Lower lobe of right lung (tissue), 2 donors: ENCODE measurements around the gene HDAC4. TPM values are rescaled to one million over a fixed set of nuclear protein-coding genes. Genes with fewer than 3 reads are reported as not detected.

ENCODE experiments used
- ATAC-seq, 2 donors: fragments of 200-7000 bp; cut with Tn5 transposase; one replicate each; pipeline ENCODE4 v1.9.1; 2020 to 2022; ENCODE audit warnings: mild to moderate bottlenecking in 2 of 2, moderate library complexity in 2 of 2
- DNase-seq: peaks from one replicate; pipeline ENCODE4 v3.0.0-alpha.2; 2020
- H3K27ac ChIP-seq: fragments of 200-600 bp; one replicate; pipeline ENCODE4 v1.8.0; 2022
- H3K27me3 ChIP-seq: fragments of 200-600 bp; one replicate; pipeline ENCODE4 v1.8.0; 2022; ENCODE audit warnings: low read depth
- H3K36me3 ChIP-seq: fragments of 200-600 bp; one replicate; pipeline ENCODE4 v1.8.0; 2022; ENCODE audit warnings: mild to moderate bottlenecking
- H3K4me1 ChIP-seq: fragments of 200-600 bp; one replicate; pipeline ENCODE4 v1.8.0; 2022
- H3K4me3 ChIP-seq: fragments of 200-600 bp; one replicate; pipeline ENCODE4 v1.8.0; 2022; ENCODE audit warnings: mild to moderate bottlenecking
- H3K9me3 ChIP-seq: fragments of 200-600 bp; one replicate; pipeline ENCODE4 v1.8.0; 2022
- CTCF ChIP-seq: fragments of 200-600 bp; IDR thresholded peaks from one replicate; pipeline ENCODE4 v1.8.0; 2022; ENCODE audit warnings: antibody characterized with exemption, mild to moderate bottlenecking
- intact Hi-C: fragments of 100-400 bp; cut with DNase I; formaldehyde crosslinking; loops from one replicate; pipeline ENCODE4 v1.11.0; 2022
- total RNA-seq: library from RNA; stranded (reverse); fragmentation: NEBNext Ultra II Directional; extraction: Animal tissue kit (Norgen Biotek cat#: 25700); gene quantifications from one replicate; pipeline ENCODE4 v1.2.1, GENCODE V29; 2021
- donor health status: DM: no; HTN: yes; CAD: no; lungs with severe emphysema.

HDAC4 gene
- total RNA-seq, 1 donor from 2014 or later = 44.9 TPM

DNA sequence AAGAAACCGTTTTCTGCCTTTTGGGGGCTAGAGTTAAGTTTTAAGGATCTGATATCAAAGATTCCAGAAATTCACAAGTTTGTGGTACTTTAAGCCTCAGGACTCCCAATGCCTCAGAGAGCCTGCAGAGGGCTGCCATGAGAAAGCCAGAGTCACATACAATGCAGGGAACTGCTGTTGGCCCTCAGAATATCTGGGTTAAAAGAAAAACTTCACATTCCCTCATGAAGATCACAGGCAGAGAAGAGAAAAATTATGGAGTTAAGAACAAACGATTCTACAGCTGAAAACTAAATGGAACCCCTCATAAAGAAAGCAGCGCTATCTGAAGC lies 39.5 kb downstream of the HDAC4 start:
- no peak for DNase-seq
- intact Hi-C loops = no loop called here
- TF ChIP-seq CTCF = no peak

GRCh38 chr2:239360421-239361310 lies 40.2 kb downstream of the HDAC4 start:
- no peaks in the 10 kb centered on the region for H3K9me3 ChIP-seq
- no peak for TF ChIP-seq CTCF
- no peak overlapping the region for H3K4me3 ChIP-seq
- no peak overlapping the region for H3K27ac ChIP-seq
- intact Hi-C loops = no loop called here
- no peaks in the 10 kb centered on the region for H3K27me3 ChIP-seq
- no peaks in the 10 kb centered on the region for H3K4me1 ChIP-seq
- H3K36me3 ChIP-seq = no peaks in the 10 kb centered on the region
- ATAC-seq (no peak), DNase-seq (no peak)

More for the DNA sequence above, 39.5 kb downstream of the HDAC4 start:
- Histone ChIP-seq H3K4me1 (no peaks in the 10 kb centered on the region), H3K4me3 (no peak overlapping the region), H3K36me3 (no peaks in the 10 kb centered on the region), H3K9me3 (no peaks in the 10 kb centered on the region), H3K27me3 (no peaks in the 10 kb centered on the region), H3K27ac (no peak overlapping the region)
- no peak for ATAC-seq

- no peak for TF ChIP-seq CTCF
Observed at GRCh38 chr2:239360008-239360407, 40.8 kb downstream of the HDAC4 start.

GRCh38 chr2:239359196-239359912 lies 41.5 kb downstream of the HDAC4 start:
- peaks cover 4% of the 10 kb centered on the region for H3K4me1 ChIP-seq
- H3K36me3 ChIP-seq = no peaks in the 10 kb centered on the region
- ATAC-seq (no peak), DNase-seq (no peak)
- no peaks in the 10 kb centered on the region for H3K27me3 ChIP-seq
- H3K4me3 ChIP-seq = no peak overlapping the region
- H3K27ac ChIP-seq = no peak overlapping the region
- TF ChIP-seq CTCF = no peak
- intact Hi-C loops = no loop called here
- peaks cover 7% of the 10 kb centered on the region for H3K9me3 ChIP-seq

More at GRCh38 chr2:239360008-239360407, 40.8 kb downstream of the HDAC4 start:
- no peak overlapping the region for H3K27ac ChIP-seq
- peaks cover 1% of the 10 kb centered on the region for H3K9me3 ChIP-seq
- ATAC-seq (no peak), DNase-seq (peak; percentile 29)
- intact Hi-C loops = no loop called here
- H3K27me3 ChIP-seq = no peaks in the 10 kb centered on the region
- peaks cover 4% of the 10 kb centered on the region for H3K4me1 ChIP-seq
- no peaks in the 10 kb centered on the region for H3K36me3 ChIP-seq
- no peak overlapping the region for H3K4me3 ChIP-seq

- Histone ChIP-seq H3K4me3 (no peak overlapping the region), H3K9me3 (peaks cover 7% of the 10 kb centered on the region), H3K27ac (no peak overlapping the region), H3K36me3 (no peaks in the 10 kb centered on the region), H3K4me1 (peaks cover 4% of the 10 kb centered on the region), H3K27me3 (no peaks in the 10 kb centered on the region)
- no peak for DNase-seq
- ATAC-seq = no peak
- no peak for TF ChIP-seq CTCF
- intact Hi-C loops = no loop called here
Observed at GRCh38 chr2:239358062-239358754, 42.6 kb downstream of the HDAC4 start.
